Measurements from ENCODE around the gene CTPS2.
"Not testable (repeated sequence)": the region's sequence is repeated elsewhere in the genome, so short reads cannot be mapped to it uniquely, and the experiment has no call there.

Gene CTPS2

DNA sequence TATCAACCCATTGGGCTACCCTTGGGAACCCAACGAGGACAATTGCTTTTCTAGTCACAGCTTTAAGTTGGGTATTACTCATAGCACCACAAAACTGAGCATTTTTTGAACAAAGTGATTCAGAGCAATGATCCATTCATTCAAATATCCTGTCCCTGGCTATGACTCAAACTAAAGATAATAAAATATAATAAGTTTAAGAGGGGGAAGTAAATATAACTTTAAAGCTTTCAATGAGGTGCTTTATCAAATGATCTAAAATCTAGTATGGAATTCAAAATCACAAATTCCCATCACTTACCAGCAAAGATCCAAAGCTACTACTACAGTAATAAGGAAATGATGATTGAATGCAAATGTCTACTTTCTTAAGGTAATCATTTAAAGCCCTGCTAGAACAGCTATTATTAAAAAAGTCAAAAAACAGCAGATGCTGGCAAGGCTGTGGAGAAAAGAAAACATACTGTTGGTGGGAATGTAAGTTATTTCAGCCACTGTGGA lies 102.3 kb downstream of the CTPS2 start:
- no peak overlapping the region for H3K4me3 ChIP-seq (ENCODE audit: low read depth, low read length)

DNA sequence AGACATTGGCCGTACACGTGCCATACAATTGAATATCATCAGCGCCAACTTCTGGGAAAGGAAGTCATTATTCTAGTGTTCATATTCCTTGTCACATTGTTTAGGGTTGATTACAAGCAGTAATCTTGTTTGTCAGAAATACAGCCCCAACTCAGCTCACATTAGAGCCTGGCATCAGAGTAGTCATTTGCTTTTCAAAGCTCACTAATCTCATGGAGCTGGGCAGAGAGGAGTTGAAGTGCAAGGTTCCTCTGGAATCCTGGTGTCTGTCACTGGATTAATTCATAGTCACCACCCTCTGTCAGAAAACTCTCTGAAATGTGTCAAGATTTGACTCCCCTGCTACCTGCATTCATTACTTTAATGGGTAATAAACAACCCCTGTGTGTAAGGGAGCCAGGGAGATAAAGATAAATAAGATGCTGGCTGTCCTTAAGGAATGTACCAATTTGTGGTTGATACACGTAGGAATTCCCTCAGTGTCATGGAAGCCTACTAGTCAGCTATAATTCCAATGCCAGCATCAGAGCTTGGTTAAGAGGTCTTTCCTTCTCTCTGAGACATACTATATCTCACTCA lies 106.2 kb downstream of the CTPS2 start:
- H3K4me3 ChIP-seq (ENCODE audit: low read depth, low read length) = no peak overlapping the region

DNA sequence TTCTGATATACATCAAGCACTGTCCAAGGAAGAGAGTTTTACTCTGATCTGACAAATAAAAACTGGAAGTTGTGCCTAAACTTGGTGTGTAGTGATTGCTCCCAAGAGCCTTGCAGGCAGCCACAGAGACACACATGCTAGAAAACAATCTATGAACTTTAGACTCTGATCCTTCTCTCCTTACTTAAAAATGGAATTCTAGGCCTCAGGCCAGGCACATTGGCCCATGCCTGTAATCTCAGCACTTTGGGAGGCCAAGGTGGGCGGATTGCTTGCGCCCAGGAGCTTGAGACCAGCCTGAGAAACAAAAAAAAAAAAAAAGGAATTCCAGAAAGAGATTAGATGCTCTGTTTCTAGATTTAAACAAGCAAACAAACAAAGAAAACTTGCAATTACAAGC lies 108.1 kb downstream of the CTPS2 start:
- no peak overlapping the region for H3K4me3 ChIP-seq (ENCODE audit: low read depth, low read length)

- H3K4me3 ChIP-seq (ENCODE audit: low read depth, low read length) = no peak overlapping the region
These were observed 108.6 kb downstream of the CTPS2 start for GRCh38 chrX:16603822-16604221.

DNA sequence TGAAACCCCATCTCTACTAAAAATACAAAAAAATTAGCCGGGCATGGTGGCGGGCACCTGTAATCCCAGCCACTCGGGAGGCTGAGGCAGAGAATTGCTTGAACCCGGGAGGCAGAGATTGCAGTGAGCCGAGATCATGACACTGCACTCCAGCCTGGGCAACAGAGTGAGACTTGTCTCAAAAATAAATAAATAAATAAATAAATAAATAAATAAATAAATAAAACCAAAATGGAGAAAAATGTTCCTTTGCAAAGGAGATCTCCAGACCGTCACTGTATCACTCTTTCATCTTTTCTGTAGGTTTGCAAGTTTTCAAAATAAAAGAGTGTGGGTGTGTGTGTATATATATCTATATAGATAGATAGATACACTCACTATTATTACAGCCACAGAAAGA lies 109.2 kb downstream of the CTPS2 start:
- H3K4me3 ChIP-seq (ENCODE audit: low read depth, low read length) = not testable (repeated sequence)

GRCh38 chrX:16601885-16602284 lies 110.6 kb downstream of the CTPS2 start:
- no peak overlapping the region for H3K4me3 ChIP-seq (ENCODE audit: low read depth, low read length)

DNA sequence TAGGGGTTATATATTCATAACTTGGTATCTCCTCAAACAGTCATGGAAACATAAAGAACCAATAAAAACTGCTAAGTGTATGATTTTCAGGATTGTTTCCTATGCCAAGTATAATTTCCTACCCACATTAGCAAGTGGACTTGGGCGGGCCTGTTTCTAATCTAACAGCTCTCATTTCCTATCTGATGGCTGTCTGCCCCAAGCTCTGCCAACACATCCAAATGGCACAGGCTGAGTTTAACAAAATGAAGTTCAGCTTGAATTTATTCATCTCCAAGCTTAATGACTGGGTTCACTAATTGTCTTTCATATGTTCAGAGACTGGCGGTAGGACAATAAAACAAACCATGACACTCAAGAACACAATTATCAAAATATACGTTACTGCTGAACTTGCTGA lies 118.0 kb downstream of the CTPS2 start:
- no peak overlapping the region for H3K4me3 ChIP-seq (ENCODE audit: low read depth, low read length)

DNA sequence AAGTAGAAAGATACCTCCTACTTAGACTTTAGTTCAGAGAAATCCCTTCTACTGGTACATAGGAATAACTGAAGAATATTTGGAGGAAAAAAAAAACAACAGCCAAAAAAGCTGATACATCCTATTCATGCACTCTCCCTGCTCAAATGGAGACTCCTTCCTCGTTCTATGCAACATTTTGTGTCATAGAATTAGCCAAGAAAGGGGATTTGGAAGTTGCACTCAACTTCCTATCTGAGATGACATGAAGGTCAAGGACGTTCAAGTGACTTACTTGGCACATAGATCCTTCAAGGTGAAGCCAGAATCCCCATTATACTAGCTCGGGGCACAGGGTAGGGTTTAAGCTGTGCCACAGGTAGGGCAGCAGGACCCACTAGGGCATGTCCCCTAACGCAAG lies 118.7 kb downstream of the CTPS2 start:
- no peak overlapping the region for H3K4me3 ChIP-seq (ENCODE audit: low read depth, low read length)

DNA sequence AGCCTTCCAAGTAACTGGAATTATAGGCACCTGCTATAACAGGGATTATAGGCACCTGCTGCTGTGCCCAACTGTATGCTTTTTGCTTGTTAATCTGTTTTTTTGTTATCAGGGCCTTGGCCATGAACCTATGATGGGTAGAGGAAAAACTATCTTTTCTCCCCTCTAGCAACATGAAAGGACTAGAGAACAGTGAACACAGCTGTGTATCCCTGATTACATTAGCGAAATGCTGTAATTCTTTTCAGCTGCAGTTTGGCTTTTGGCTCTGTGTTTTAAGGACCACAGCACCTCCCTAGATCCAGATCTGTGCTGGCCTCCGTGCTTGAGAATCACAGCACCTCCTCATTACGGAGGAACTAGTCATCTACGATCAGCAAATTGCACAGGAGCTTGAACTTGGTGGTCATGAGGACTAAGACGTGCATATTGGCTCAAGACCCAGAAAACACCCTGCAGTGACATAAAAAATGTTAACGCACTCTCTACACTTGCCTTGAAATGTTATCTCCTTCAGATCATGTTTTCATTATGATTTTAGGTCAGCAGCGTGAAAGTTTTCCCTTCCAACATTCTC lies 120.2 kb downstream of the CTPS2 start:
- H3K4me3 ChIP-seq (ENCODE audit: low read depth, low read length) = no peak overlapping the region

DNA sequence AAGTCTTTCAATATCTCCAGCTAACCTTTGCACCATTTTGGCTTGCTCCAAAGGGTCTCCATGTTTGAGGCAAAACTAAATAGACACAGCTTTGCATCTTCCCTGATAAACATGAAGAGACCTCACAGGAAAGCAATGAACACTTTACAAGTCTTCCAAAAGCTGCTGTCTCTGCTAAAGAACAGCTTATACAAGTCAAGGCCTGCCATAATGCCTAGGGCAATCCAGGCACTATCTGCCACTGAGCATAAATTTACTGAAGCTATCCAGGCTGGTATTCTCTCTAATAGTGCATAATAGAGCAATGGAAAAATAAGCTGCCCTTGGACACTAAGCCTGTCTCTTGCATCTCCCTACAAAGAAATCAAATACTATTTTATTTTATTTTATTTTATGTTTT lies 122.6 kb downstream of the CTPS2 start:
- no peak overlapping the region for H3K4me3 ChIP-seq (ENCODE audit: low read depth, low read length)

GRCh38 chrX:16589211-16589610 lies 123.3 kb downstream of the CTPS2 start:
- no peak overlapping the region for H3K4me3 ChIP-seq (ENCODE audit: low read depth, low read length)

DNA sequence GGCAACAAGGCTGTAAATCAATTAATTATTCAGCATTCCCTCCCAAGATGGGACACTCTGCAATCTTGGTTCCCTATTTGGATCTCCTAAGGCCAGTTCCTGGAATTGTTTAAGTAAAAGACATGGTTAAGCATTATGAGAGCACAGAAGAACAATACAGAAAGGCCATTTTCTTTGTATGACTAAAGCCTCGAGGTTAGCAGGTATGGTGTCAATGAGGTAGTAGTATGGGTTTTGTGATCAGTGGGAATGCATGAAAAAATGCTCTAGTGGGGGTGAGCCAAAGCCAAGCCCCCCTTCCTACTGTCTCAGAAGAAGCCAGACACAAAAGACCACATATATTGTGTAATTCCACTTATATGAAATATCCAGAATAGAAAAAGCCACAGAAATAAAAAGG lies 124.2 kb downstream of the CTPS2 start:
- no peak overlapping the region for H3K4me3 ChIP-seq (ENCODE audit: low read depth, low read length)

DNA sequence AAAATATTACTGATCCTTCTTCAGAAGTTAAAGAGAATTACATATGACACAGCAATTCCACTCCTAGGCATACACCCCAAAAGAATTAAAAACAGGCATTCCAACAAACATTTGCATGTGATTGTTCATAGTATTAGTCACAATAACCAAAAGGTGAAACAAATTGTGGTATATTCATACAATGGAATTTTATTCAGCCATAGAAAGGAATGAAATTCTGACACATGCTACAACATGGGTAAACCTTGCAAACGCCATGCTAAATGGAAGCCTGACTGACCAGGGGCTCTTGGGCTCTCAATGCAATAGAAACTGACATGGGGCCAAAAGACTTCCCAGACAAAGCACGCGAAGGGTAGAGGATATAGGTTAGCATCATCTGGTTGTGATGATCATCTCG lies 124.6 kb downstream of the CTPS2 start:
- H3K4me3 ChIP-seq (ENCODE audit: low read depth, low read length) = no peak overlapping the region

DNA sequence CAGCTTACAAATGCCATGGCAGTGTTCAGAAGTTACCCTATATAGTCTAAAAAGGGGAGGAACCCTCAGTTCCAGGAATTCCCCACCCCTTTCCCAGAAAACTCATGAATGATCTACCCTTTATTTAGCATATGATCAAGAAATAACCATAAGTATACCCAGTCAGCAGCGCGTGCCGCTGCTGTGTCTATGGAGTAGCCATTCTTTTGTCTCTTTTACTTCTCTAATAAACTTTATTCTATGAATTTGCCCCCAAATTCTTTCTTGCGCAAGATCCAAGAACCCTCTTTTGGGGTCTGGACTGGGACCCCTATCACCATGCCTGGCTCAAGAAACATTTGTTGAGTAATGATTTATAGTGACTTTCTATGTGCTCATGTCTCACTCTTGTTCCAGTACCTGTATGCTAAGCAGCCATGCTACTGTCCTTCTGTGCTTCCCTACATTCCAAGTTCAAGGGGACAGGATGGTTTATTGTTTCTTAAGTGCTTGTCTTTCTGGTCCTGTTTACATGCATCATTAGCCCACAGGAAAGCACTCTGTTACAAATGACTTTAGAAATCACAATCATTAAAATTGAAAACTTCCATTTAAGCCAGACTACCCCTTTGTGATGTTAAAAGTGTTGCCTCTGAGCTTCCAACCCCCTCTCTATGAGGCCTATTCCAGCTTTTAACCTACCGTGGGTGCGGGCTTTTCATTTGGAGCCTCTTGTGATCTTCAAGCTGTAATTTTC lies 125.9 kb downstream of the CTPS2 start:
- H3K4me3 ChIP-seq (ENCODE audit: low read depth, low read length) = no peak overlapping the region

GRCh38 chrX:16585486-16586376 lies 126.7 kb downstream of the CTPS2 start:
- H3K4me3 ChIP-seq (ENCODE audit: low read depth, low read length) = no peak overlapping the region

DNA sequence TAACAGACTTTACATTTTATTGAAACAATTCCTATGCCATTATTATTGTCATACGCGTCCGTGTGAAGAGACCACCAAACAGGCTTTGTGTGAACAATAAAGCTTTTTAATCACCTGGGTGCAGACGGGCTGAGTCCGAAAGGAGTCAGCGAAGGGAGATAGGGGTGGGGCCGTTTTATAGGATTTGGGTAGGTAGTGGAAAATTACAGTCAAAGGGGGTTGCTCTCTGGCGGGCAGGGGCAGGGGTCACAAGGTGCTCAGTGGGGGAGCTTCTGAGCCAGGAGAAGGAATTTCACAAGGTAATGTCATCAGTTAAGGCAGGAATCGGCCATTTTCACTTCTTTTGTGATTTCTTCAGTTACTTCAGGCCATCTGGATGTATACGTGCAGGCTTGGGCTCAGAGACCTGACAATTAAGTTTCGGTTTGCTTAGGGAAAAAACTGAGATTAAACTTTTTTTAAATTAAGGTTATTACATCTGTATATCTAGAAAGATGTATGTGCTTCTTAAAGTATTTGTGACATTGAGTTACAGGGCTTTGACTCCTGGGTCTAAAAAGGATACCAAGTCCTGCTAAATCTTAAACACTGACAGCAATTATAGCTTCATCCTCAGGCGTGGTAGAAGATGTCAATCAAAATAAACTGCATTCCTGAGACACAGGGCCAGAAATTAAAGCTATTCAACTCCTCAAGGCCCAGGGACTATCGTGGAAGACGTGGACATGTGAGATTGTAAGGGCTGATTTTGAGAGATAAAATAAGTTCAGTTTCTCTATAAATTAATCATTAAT lies 132.3 kb downstream of the CTPS2 start:
- not testable (repeated sequence) for H3K4me3 ChIP-seq (ENCODE audit: low read depth, low read length)

- no peak overlapping the region for H3K4me3 ChIP-seq (ENCODE audit: low read depth, low read length)
These were observed 133.0 kb downstream of the CTPS2 start for GRCh38 chrX:16579517-16579916.

DNA sequence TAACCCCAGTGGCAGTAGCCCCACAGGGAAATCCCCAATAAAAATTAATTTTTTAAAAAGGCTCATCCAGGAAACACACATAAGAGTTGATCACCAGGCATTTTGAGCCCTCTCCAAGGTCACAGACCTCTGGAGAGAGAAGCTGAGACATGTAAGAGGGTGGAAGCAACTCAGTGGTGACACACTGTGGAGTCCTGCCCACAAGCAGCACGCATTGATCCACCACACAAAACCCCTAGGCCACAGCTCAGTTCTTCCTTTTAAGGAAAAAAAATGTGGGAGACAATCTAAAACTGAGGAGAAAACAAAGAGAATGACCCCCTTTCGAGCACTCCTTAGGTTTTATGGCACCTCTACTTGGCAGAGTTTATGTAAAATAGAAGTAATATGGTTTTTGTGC lies 134.3 kb downstream of the CTPS2 start:
- peak overlapping the region; percentile 27 for H3K4me3 ChIP-seq (ENCODE audit: low read depth, low read length)

DNA sequence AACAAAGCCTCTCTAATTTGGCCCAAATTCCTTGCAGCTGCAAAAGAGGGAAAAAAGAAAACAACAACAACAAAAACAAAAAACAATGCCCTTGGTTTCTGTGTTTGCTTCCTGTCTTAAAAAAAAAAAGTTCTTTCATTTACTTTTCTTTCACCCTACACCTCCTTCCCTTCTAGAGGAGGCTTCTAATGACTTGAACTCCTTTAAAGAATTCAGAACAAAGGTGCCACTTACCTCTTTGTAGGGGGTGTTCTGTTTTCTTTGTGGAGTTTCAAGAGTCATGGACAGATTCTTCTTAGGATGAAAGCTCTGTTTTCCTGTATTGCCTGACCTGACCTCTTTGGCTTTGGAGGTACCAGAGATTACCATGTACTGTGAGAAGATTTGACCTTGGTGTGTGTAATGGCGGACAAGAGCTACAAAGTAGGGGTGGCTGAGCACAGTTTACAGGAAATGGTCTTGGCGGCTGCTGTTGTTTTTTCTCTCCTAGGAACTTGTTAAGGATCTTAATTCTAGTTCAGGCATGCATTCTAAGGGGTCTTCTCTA lies 134.9 kb downstream of the CTPS2 start:
- peak overlapping the region; percentile 27 for H3K4me3 ChIP-seq (ENCODE audit: low read depth, low read length)

DNA sequence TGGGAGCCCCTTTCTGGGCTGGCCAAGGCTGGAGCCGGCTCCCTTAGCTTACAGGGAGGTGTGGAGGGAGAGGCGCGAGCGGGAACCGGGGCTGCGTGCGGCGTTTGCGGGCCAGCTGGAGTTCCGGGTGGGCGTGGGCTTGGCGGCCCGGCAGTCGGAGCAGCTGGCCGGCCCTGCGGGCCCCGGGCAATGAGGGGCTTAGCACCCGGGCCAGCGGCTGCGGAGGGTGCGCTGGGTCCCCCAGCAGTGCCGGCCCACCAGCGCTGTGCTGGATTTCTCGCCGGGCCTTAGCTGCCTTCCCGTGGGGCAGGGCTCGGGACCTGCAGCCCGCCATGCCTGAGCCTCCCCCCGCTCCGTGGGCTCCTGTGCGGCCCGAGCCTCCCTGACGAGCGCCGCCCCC lies 137.1 kb downstream of the CTPS2 start:
- not testable (repeated sequence) for H3K4me3 ChIP-seq (ENCODE audit: low read depth, low read length)
